Islet of Langerhans (tissue), 1 donor: ENCODE results near the gene DNMT1.
"Not testable (repeated sequence)": the region's sequence is repeated elsewhere in the genome, so short reads cannot be mapped to it uniquely, and the experiment has no call there.

Source experiments
- FAIRE-seq: peaks from one replicate; lab custom pipeline; 2011; peaks lifted over from hg19 to GRCh38; lab: Jason Lieb, UNC

The DNMT1 gene

GRCh38 chr19:10182076-10182475 is 12.7 kb downstream of the DNMT1 start:
- FAIRE-seq, result no peak

- no peak for FAIRE-seq
Measured at GRCh38 chr19:10180459-10180858, 14.3 kb downstream of the DNMT1 start.

- not testable (repeated sequence) for FAIRE-seq
Measured at GRCh38 chr19:10180024-10180423, 14.7 kb downstream of the DNMT1 start.

- no peak for FAIRE-seq
Measured at GRCh38 chr19:10173527-10173926, 21.2 kb downstream of the DNMT1 start.

- FAIRE-seq, result no peak
Measured at GRCh38 chr19:10168386-10168948, 26.3 kb downstream of the DNMT1 start.

GRCh38 chr19:10167459-10167858 is 27.3 kb downstream of the DNMT1 start:
- no peak for FAIRE-seq

GRCh38 chr19:10166501-10166900 is 28.3 kb downstream of the DNMT1 start:
- FAIRE-seq, result not testable (repeated sequence)

GRCh38 chr19:10166046-10166445 is 28.7 kb downstream of the DNMT1 start:
- no peak for FAIRE-seq

- no peak for FAIRE-seq
Measured at GRCh38 chr19:10163536-10163935, 31.2 kb downstream of the DNMT1 start.

GRCh38 chr19:10159610-10160009 is 35.1 kb downstream of the DNMT1 start:
- FAIRE-seq, result no peak

- FAIRE-seq, result no peak
Measured at GRCh38 chr19:10158485-10158884, 36.3 kb downstream of the DNMT1 start.

GRCh38 chr19:10158071-10158470 is 36.7 kb downstream of the DNMT1 start:
- no peak for FAIRE-seq

GRCh38 chr19:10155839-10156238 is 38.9 kb downstream of the DNMT1 start:
- FAIRE-seq, result no peak

- FAIRE-seq, result no peak
Measured at GRCh38 chr19:10152100-10152499, 42.7 kb downstream of the DNMT1 start.

GRCh38 chr19:10151521-10151920 is 43.2 kb downstream of the DNMT1 start:
- no peak for FAIRE-seq

GRCh38 chr19:10149427-10149826 is 45.3 kb downstream of the DNMT1 start:
- no peak for FAIRE-seq

- FAIRE-seq, result no peak
Measured at GRCh38 chr19:10146142-10146541, 48.6 kb downstream of the DNMT1 start.

GRCh38 chr19:10145031-10145430 is 49.7 kb downstream of the DNMT1 start:
- FAIRE-seq, result no peak

GRCh38 chr19:10144361-10144760 is 50.4 kb downstream of the DNMT1 start:
- no peak for FAIRE-seq

- no peak for FAIRE-seq
Measured at GRCh38 chr19:10143681-10144080, 51.1 kb downstream of the DNMT1 start.

GRCh38 chr19:10142701-10143375 is 51.9 kb downstream of the DNMT1 start:
- FAIRE-seq, result no peak

GRCh38 chr19:10141973-10142372 is 52.8 kb downstream of the DNMT1 start:
- FAIRE-seq, result no peak

- no peak for FAIRE-seq
Measured at GRCh38 chr19:10141479-10141878, 53.3 kb downstream of the DNMT1 start.

- no peak for FAIRE-seq
Measured at GRCh38 chr19:10139952-10140351, 54.8 kb downstream of the DNMT1 start.
